LNCAP (cell line): ENCODE measurements around the gene NDUFB8.

ENCODE experiments used
- CTCF ChIP-seq: fragments of 450-650 bp; IDR thresholded peaks from 2 replicates; pipeline ENCODE4 v1.5.1; 2017; ENCODE audit warnings: mild to moderate bottlenecking

The NDUFB8 gene

GRCh38 chr10:100529475-100530298 is at the start of gene NDUFB8:
Gene NDUFB8, minus strand, starts transcription at chr10:100529871. Its CDS starts 20 bp downstream, at chr10:100529851.
- TF ChIP-seq CTCF = no peak

GRCh38 chr10:100576282-100576635 is 46.6 kb upstream of the NDUFB8 start:
- no peak for TF ChIP-seq CTCF

- TF ChIP-seq CTCF = no peak
Observed at GRCh38 chr10:100575585-100576281, 46.1 kb upstream of the NDUFB8 start.

- TF ChIP-seq CTCF = no peak
Observed at GRCh38 chr10:100571084-100571856, 41.6 kb upstream of the NDUFB8 start.

GRCh38 chr10:100570506-100570905 is 40.8 kb upstream of the NDUFB8 start:
- TF ChIP-seq CTCF = no peak

- TF ChIP-seq CTCF = no peak
Observed at GRCh38 chr10:100569687-100570481, 40.2 kb upstream of the NDUFB8 start.

- no peak for TF ChIP-seq CTCF
Observed at GRCh38 chr10:100568912-100569311, 39.2 kb upstream of the NDUFB8 start.
